ENCODE data around the gene RASL12.

DNA sequence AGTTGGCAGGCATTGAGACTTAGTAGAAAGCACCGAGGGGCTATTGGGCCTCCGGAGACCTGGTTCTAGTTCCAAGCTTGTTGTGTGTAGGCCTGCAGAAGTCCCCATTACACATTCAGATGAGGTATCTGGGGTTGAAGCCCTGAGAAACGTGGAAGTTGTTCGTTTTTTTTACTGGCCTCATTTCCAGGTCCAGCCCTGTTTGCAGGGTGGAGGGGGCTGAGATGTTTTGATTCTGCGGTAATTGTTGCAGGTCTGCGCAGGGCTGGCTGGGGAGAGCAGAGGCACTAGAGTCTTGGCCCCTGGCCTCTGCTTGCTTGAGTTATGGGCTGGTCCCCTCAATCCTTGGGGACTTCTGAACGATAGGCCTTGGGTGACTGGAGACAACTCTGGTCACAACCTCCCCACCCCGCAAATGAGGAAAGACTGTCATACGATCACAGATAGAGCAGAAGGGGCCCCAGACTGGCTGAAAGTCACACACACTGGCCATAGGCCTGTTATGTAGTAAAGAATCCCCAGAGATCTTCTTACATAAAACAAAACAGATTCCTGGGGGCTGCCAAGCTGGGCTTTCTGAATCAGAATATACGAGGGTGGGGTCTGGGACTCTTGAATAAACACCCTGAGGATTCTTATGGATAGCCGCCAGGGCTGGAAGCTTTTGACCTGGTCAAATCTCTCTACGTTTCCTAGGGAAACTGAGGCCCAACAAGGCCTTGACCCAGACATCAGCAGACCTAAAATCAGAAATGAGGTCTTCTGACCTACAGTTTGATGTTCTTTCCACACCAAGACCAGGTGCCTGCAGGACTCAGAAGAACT, 24.4 kb upstream of the RASL12 start:
- TF ChIP-seq, protein P1, sequence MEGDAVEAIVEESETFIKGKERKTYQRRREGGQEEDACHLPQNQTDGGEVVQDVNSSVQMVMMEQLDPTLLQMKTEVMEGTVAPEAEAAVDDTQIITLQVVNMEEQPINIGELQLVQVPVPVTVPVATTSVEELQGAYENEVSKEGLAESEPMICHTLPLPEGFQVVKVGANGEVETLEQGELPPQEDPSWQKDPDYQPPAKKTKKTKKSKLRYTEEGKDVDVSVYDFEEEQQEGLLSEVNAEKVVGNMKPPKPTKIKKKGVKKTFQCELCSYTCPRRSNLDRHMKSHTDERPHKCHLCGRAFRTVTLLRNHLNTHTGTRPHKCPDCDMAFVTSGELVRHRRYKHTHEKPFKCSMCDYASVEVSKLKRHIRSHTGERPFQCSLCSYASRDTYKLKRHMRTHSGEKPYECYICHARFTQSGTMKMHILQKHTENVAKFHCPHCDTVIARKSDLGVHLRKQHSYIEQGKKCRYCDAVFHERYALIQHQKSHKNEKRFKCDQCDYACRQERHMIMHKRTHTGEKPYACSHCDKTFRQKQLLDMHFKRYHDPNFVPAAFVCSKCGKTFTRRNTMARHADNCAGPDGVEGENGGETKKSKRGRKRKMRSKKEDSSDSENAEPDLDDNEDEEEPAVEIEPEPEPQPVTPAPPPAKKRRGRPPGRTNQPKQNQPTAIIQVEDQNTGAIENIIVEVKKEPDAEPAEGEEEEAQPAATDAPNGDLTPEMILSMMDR (conservative IDR thresholded peaks at IDR 0.05; ENCODE audit: low read depth, low read length) = no peak
- TF ChIP-seq RAD21 (IDR thresholded peaks at IDR 0.05; ENCODE audit: low read length) (no peak), POLR2A (IDR thresholded peaks at IDR 0.05; ENCODE audit: low read depth, low read length) (no peak), CEBPB (IDR thresholded peaks at IDR 0.05; ENCODE audit: low read depth, low read length) (no peak), SMC3 (IDR thresholded peaks at IDR 0.05; ENCODE audit: low read depth, low read length) (no peak), BHLHE40 (IDR thresholded peaks at IDR 0.05; ENCODE audit: low read depth, low read length) (no peak), MXI1 (IDR thresholded peaks at IDR 0.05; ENCODE audit: borderline replicate concordance, low read depth, low read length) (no peak), RFX5 (IDR thresholded peaks at IDR 0.05; ENCODE audit: low read depth, low read length) (no peak), FOS (IDR thresholded peaks at IDR 0.05; ENCODE audit: low read depth, low read length) (no peak), MAZ (IDR thresholded peaks at IDR 0.05; ENCODE audit: borderline replicate concordance, low read depth, low read length) (no peak), MAFK (IDR thresholded peaks at IDR 0.05; ENCODE audit: low read depth, low read length) (no peak)
- TF ChIP-seq, protein P2, sequence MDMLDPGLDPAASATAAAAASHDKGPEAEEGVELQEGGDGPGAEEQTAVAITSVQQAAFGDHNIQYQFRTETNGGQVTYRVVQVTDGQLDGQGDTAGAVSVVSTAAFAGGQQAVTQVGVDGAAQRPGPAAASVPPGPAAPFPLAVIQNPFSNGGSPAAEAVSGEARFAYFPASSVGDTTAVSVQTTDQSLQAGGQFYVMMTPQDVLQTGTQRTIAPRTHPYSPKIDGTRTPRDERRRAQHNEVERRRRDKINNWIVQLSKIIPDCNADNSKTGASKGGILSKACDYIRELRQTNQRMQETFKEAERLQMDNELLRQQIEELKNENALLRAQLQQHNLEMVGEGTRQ (IDR thresholded peaks at IDR 0.05; ENCODE audit: low read depth, low read length) = no peak

Data from IMR-90 (cell line).